ENCODE data around the gene MTREX.

MTREX gene

DNA sequence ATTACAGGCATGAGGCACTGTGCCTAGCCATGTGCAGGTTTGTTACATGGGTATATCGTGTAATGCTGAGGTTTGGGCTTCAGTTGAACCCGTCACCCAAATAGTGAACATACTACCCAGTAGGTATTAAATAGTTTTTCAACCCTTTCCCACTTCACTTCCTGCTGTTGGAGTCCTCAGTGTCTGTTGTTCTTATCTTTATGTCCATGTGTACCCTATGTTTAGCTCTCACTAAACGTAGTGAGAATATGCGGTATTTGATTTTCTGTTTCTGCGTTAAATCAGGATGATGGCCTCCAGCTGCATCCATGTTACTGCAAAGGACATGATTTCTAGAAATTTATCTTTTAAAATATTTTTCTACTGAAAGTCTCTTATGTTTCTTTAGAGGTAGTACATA, 17.8 kb downstream of the MTREX start:
- DNase-seq: no peak

DNA sequence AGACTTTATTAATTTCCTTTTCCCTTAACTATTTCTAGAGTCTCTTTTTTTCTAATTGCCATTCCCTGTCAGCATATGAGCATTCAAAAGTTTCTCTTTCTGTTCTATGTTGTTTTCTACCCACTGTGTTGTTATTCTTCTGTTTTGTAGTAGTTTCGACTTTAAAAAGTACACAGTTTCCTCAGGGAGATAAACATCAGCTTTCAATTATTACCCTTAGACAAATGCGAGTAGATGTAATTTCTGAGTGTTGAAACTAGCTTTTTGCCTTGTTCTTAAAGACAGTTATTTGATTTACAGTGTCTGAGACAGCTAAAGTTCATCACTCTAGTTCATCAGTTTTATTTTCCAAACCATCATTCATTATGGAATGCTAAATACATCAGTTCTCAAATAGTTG, 19.5 kb downstream of the MTREX start:
- DNase-seq: no peak

DNA sequence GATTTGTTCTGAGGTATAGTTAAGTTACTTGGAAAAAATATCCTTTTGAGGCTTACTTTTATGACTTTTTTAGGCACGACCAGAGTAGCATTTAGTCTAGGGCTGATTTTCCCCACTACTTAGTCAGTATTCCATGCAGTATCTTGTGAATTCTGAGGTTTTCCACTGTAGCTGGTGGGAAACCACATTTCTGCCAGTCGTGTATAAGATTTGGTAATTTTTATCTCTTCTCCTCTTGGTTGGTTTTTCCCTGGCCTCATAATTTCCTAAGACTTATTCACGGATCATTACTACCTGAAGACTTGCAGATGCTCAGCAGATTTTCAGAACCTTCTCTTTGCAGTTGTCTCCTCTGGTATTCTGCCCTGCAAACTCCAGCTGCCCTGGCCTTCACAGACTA, 23.5 kb downstream of the MTREX start:
- DNase-seq: no peak

DNA sequence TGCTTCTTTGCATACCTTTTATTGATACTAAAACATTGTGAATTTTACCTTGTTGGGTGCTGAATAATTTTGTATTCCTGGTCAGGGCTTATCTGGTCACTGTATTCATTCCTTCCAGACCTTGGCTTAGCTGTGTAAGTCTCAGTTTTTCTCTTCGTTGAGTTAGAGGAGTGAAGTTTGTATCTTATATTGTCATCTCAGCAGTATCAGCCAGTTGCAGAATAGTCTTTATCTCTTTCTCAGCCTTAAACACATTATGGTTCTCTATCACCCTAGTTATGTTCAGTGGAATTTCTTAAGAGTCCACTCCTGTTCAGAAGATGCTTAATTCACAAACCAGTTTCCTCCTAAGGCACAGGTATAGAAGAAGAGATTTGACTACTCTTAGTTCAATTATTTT, 25.2 kb downstream of the MTREX start:
- no peak for DNase-seq

DNA sequence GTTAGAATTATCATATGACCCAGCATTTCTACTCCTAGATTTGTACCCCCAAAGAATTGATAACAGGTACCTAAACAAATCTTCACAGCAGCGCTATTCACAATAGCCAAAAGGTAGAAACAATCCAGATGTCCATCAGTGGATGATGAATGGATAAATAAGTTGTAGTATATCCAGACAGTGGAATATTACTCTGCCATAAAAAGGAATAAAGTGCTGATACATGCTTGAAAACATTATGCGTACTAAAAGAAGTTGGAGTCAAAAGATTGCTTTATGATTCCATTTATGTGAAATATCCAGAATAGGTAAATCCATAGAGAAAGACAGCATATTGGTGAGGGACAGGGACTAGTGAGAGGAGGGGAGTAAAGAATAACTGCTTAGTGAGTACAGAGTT, 26.0 kb downstream of the MTREX start:
- no peak for DNase-seq

DNA sequence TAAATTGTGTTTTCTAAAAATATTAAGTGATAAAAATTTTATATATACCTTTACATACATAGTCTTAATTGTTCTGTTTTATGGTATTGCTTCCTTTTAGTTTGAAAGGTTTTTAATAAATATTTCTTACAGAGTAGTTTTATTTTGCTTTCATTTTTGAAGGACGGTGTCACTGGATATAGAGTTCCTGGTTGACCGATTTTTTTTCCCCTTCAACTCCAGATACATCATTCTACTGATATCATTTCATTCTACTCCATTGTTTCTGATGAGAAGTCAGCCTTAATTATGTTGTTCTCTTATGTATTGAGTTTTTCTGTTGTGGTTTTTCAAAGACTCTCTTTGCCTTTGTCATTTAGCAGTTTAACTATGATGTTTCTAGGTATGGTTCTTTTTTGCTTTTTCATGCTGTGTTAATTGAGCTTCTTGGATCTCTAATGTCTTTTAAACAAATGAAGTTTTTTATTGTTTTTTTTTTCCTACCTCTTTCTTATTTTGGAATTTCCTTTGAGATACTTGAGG, 30.4 kb downstream of the MTREX start:
- DNase-seq: no peak

DNA sequence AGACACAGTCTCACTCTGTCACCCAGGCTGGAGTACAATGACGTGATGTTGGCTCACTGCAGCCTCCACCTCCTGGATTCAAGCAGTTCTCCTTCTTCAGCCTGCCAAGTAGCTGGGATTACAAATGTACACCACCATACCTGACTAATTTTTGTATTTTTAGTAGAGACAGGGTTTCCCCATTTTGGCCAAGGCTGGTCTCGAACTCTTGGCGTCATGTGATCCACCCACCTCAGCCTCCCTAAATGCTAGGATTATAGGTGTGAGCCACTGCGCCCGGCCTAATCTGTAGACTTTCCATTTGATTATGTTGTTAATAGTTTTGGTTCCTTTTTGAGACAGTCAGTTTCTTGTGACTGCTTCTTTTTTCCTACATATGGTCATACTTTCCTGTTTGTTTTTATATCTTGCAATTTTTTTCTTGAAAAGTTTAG, 31.0 kb downstream of the MTREX start:
- no peak for DNase-seq

DNA sequence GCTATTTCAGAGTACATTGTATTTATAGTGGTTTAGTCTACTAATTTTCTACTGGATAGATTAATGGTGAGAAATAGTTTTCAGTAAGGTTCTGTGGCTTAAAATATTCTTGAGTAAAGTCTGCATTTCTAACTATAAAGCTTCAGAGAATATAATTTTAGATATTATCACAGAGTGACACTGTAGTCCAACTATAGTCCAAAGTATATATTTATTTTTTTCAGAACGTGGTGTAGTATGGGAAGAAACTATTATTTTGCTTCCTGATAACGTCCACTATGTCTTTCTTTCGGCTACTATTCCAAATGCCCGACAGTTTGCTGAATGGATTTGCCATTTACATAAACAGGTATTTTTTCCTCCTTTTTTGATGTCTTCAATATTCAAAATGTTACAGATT, 35.3 kb downstream of the MTREX start:
- DNase-seq: no peak

DNA sequence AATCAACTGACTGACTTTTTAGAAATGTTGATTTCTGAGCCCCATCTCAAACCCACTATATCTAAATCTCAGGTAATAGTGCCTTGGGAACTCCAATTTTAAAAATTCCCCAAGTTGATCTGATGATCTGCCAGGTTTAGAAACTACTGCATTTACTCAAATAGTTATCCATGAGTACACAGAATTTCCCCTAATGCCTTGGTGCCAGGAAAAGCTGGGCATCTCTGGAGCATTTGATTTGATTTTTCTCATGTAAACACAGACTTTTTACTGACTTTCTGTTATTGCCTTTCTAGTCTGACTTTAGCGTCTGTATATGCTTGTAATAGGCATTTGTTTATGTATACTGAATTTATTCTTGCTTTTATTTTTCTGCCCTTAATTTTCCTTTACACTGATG, 35.8 kb downstream of the MTREX start:
- DNase-seq: no peak

DNA sequence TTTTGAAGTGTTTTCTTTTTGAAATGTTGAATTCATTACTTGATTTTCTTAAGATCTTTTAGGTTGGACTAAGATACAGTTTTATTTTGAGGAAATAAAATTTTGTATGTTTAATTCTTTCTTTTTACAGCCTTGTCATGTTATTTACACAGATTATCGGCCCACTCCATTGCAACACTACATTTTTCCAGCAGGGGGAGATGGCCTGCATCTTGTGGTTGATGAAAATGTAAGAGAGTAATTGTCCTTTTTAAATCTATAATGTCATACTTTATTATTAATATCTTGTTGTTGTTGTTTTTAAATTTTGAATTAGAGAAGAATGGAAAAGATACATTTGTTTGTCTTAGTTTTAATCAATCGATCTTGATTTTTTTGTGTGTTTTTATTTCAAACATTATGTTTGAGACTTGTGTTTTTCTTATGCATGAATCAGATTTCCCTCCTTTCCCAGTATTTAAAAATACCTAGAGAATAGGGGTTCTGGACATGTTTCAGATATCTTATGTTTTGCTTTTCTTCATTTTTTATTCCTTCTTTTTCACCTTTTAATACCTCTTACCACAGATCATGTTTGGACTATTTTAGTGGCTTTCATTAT, 36.7 kb downstream of the MTREX start:
- DNase-seq: no peak

DNA sequence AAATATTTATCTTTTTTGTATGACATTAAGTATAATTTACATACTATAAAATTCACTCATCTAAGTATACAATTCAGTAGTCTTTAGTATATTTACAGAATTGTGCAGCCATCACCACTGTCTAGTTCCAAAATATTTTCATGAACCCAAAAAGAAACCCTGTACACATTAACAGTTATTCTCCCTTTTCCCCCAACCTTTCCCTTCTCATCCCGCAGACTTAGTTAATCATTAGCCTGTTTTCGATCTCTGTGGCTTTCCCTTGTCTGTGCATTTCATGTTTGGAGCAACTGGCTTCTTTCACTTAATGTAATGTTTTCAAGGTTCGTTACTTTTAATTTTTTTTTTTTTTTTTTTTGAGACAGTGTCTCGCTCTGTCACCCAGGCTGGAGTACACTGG, 37.5 kb downstream of the MTREX start:
- DNase-seq: no peak

DNA sequence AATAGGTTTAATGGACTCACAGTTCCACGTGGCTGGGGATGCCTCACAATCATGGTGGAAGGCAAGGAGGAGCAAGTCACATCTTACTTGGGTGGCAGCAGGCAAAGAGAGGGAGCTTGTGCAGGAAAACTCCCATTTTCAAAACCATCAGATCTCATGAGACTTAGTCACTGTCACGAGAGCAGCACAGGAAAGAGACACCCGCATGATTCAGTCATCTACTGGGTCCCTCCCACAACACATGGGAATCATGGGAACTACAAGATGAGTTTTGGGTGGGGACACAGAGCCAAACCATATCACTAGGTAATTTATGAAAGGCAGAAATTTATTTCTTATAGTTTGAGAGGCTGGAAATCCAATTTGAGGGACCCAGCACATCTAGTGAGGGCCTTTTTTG, 40.0 kb downstream of the MTREX start:
- DNase-seq: no peak

DNA sequence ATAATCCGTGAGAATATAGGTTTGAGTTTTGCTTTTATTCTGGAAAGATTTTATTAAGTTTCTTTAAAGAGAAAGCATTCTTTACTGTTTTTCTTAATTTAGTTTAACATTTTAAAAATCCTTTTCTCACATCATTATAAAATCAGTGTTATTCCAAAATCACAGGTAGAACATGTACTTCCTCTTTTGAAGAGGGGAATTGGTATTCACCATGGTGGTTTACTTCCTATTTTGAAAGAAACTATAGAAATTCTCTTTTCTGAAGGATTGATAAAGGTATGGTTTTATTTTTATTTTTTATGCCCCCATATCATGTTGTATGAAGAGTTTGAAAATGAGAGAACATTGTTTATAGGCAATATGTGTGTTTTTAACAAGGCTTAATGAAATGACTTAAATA, 43.0 kb downstream of the MTREX start:
- no peak for DNase-seq

DNA sequence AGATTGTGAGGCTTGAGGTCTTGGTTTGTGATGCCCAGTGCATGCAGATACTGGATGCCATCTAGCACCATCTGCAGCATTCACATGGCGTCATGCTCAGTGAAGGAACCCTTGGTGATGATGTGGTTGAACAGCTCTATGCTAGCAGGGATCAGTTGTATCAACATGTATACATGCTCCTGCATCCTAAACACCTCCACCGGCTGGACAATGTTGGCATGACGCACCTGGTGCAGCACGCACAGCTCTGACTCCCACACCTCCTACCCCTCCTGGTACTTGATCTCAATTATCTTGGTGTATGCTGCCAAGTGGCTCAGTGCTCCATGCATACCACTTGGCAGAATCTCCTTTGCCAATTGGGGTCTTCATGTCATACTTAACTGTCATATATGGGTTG, 49.1 kb downstream of the MTREX start:
- no peak for DNase-seq

DNA sequence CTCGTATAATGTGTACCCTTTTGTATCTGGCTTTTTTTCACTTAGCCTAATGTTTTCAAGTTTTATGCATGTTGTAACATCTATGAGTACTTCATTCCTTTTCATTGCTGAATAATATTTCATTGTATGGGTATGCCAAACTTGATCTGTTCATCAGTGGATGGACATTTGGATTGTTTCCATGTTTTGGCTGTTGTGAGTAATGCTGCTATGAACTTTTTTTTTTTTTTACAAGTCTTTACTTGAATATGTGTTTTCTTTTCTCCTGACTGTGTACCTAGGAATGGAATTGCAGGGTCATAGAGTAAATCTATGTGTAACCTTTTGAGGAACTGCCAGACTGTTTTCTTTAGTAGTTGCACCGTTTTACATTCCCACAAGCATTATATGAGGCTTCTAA, 52.4 kb downstream of the MTREX start:
- DNase-seq: no peak

DNA sequence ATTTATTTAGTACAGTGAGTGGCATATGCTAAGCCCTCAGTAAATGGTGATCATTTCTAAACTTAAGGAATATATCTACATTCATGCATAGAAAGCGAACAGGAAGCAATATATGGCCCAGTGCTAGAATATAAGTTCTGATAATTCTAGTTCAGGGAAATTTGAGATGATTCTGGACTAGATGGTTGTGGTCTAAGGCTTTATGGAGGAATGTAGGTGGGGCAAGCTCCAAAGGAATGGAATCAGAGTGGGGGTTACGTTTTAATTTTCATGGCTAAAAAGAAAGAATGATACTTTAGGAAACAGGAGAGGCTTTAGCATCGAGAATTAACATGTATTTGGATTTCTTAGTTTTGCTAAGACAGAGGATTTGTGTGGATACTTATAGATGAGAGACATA, 56.1 kb downstream of the MTREX start:
- no peak for DNase-seq

DNA sequence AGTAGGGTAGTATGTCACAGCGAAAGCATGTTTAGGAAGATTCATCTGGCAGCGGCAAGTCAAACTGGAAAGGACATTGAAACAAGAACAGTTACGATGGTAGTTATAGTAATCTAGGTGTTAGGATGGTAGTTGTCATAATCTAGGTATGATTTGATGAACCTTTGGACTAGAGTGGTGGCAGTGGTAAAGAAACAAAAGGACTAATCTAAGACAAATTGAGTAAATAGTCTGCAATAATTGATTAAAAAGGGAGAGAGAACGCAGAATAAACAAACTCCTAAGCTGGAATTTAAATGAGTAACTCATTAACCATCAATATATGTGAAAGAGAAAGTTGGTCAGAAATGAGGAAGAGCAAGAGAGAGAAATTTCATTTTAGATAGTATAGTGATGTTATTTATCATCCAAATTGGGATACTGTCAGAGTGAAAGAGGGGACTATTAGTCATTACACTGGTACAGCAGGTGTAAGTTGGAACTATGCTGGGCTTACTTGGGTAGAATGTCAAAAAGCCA, 56.8 kb downstream of the MTREX start:
- no peak for DNase-seq

DNA sequence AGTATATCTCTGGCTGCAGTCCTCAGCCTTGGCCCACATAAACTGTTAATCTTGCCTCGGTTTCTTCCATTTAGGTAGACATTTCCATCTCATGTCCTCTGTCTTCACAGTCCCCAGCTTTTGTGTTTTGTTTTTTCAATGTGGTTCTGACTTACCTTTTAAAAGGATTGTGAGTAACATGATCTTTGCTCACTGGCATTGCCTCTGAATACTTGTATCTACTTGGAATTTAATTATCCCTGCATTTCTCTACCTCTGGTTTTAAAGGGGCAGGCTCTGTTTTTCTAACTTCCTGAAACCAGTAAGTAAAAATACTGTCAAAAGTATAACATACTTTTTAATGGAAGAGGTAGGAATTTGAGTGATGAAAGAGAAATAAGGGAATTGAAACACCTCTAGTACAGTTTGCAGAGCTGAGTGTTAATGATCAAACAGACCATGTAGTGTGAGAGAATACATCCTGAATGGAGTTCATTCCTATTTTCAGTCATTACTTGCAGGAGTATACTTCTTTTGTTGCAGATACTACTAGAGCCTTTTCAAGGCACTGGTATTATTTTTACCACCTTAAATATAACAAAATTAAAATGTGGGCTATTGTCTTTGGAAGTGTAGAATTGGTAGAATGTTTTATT, 62.6 kb downstream of the MTREX start:
- no peak for DNase-seq

DNA sequence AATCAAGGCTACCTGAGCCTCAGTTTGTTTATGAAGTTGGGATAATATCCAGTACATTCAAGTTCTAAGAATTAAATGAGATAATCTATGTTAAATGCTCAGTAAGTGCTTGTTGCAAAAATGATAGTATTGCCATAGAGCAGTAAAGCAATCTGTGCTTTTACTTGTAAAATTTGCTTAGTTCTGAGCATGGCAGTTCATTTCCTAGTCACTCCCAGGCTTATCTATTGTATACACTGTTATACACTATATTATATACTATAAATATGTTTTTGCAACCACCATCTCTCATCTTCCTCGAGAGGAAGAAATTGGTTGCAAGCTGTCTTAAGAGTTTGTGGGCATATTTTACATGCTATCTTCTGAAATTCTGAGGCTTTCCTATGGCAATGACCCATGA, 63.4 kb downstream of the MTREX start:
- DNase-seq: no peak

DNA sequence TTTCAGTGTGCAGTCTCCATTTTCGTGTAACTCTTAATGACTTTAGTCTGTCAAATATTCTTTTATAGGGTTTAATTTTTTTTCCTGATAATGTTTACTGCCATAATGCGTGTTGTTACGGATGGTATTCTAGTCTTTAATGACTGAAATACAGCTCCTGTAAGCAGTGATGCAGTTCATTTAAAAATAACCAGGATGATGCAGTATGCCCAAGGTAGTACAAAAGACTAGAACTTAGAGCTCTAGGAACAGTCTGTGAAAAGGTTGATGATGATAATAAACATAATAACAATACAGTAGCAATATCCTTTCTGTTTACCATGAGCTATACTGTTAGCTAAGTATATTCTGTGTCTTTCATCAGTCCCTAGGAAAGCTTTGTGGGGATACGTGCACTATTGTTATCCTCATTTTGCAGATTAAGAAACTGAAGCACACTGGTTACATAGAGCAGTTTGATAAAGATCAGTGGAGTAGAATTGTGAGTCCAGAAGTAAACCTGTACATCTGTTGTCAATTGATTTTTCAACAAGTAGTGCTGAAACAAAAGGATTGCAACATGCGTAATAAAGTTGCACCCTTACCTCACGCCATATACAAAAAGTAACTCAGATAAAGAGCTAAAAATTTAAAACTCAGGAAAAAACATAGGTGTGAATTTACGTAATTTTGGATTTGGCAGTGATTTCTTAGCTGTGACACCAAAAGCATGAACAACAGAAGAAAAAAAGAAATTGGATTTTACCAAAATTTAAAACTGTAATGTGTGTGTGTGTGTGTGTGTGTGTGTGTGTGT, 64.5 kb downstream of the MTREX start:
- DNase-seq: no peak

DNA sequence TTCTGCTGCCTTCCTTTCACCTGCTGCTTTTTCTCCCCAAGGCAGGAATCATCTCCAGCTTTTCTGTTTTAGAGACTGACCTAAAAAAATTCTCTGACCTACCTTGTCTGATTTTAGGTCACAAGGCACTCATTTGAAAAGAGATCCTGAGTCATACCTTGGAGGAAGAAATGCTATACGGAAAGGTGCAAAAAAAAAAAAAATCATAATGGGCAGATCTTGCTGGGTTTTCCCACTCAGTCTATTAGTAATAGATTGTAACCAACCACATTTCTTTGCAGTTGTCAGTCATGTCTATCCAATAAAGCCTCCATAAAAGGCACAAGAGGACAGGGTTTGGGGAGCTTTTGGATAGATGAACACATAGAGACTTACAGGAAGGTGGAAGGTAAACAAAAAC, 70.0 kb downstream of the MTREX start:
- DNase-seq: no peak

DNA sequence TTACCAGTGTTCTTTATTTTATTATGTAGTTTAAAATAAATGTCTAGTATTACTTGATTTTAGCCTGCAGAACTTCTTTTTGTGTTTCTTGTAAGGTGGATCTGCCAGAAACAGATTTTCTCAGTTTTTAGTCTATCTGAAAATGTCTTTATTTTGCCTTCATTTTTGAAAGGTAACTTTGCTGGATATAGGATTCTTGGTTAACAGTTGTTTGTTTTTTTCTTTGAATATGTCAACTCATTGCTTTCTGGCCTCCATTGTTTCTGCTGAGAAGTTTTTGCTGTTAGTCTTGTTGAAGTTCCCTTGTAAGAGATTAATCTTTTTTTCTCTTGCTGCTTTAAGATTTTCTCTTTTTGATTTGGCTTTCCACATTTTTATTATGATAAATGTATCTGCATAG, 75.5 kb downstream of the MTREX start:
- DNase-seq: no peak

DNA sequence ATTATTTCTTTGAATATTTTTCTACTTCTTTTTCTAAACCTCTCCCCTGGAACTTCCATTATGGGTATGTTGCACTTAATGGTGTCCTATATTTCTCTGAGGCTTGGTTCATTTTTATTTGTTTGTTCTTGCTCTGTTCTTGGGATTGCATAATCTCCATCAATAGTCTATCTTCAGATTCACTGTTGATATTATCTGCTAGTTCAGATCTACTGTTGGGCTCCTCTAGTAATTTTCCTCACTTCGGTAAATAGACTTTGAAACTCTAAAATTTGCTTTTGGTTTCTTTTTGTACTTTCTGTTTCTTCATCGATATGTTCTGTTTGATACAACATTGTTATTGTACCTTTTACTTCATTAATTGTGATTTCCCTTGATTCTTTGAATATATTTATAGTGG, 76.3 kb downstream of the MTREX start:
- DNase-seq: no peak

DNA sequence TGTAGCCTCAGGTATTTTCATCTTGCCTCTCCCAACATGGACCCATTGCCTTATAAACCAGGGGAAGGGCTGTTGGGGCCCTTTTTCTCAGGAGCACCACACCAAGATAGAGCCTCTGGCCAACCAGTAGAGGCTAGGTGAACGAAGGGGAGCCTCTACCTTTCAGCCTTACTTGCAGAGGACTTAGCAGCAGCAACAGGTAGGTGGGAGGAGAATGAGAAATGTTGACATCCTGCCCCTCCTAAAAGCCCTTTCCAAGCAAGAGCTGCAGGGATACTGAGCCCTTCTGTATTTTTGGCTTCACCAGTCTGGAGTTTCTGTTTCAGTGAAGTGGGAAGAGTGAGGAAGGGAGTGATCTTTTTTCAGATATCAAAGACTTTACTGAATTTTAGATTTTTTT, 77.4 kb downstream of the MTREX start:
- no peak for DNase-seq
